Inferior parietal cortex (tissue), 1 donor: ENCODE results near the gene FAM210B.
A peak's percentile ranks its signal among the peaks of the same experiment; 100 is the strongest.
"Not testable (repeated sequence)": the region's sequence is repeated elsewhere in the genome, so short reads cannot be mapped to it uniquely, and the experiment has no call there.

Experiments
- DNase-seq: peaks from one replicate; pipeline ENCODE4 v3.0.0-alpha.2; 2016; ENCODE audit errors: extremely low spot score

FAM210B gene, protein sequence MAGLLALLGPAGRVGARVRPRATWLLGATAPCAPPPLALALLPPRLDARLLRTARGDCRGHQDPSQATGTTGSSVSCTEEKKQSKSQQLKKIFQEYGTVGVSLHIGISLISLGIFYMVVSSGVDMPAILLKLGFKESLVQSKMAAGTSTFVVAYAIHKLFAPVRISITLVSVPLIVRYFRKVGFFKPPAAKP

GRCh38 chr20:56358600-56359211, at the start of gene FAM210B:
TSS of gene FAM210B (plus strand) at chr20:56358974. CDS start at chr20:56359006, 32 bp downstream.
- peak; percentile 89 for DNase-seq

- DNase-seq = no peak
These were observed 42.7 kb upstream of the FAM210B start for GRCh38 chr20:56316051-56316450.

GRCh38 chr20:56316483-56316882, 42.3 kb upstream of the FAM210B start:
- no peak for DNase-seq

DNA sequence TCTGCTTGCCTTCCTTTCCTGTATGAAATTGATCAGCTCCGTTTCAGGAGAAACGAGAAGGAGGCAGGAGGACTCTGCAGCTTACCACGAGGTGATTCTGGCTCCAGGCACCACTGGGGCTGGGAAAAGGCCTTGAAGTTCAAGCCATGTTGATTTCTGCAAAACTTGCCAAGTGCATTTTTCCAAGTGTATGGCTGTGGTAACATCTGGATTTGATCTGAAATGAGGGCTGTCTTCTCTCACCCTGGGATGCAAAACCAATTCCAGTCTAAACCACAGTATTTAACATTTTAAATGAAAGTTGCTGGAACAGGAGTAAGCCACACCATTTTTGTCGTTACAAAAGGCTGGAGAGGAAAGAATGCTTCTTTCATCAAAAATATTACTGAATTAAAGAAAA, 36.1 kb upstream of the FAM210B start:
- no peak for DNase-seq

GRCh38 chr20:56323206-56323605, 35.6 kb upstream of the FAM210B start:
- DNase-seq = no peak

- no peak for DNase-seq
These were observed 35.1 kb upstream of the FAM210B start for GRCh38 chr20:56323656-56324055.

GRCh38 chr20:56324806-56325205, 34.0 kb upstream of the FAM210B start:
- no peak for DNase-seq

DNA sequence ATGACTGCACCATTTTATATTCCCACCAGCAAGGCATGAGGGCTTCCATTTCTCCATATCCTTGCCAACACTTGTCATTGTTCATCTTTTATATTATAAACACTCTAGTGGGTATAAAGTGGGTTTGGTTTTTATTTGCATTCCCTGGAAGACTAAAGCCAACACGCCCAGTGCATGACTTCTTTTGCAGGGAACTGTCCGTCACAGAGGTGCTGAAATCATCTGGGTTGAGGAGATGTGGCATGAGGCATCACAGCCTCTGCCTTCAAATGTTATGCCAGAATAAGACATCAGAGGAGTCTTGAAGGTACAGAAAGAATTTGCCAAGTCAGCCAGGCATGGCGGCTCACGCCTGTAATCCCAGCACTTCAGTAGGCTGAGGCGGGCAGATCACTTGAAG, 29.9 kb upstream of the FAM210B start:
- DNase-seq = no peak

DNA sequence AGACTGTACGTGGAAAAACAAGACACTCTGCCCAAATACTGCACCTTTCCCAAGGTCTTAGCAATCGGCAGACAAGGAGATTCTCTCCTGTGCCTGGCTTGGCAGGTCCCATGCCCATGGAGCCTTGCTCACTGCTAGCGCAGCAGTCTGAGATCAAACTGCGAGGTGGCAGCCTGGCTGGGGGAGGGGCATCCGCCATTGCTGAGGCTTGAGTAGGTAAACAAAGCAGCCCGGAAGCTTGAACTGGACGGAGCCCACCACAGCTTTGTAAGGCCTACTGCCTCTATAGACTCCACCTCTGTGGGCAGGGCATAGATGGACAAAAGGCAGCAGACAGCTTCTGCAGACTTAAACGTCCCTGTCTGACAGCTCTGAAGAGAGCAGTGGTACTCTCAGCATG, 22.1 kb upstream of the FAM210B start:
- DNase-seq = not testable (repeated sequence)

GRCh38 chr20:56342783-56343182, 16.0 kb upstream of the FAM210B start:
- DNase-seq = no peak

GRCh38 chr20:56343861-56344381, 14.9 kb upstream of the FAM210B start:
- DNase-seq = peak; percentile 51

- DNase-seq = no peak
These were observed 12.9 kb upstream of the FAM210B start for GRCh38 chr20:56345911-56346310.

DNA sequence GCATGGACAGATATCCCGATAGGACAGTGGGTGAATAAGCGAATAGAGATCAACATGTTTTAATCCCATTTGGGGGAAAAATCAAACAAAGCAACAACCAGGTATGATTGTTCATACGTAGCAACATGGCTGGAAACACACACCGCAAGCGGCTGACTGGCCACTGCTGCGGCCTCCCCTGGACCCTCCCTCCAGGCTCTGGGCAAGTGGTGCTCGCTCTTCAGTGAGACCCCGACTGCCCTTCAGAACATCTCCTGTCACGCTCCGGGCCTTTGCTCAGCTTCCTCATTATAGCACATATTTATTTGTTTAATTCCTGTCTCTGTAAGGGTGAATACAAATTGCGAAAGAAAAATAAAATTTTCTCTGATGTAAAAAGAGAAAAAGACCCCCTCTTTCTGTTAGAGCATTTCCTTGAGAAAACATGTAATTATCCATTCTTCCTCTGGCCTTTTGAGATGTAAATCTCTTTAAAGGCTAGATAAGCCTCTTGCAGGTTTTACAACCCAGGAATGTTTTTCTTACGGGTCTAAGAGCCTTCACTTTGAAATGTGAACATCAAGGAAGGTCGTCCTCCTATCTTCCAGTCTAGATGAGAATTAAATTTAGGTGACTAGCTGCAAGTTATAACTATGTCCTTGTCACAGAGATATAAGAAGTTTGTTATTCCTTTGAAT, 11.0 kb upstream of the FAM210B start:
- DNase-seq = no peak

GRCh38 chr20:56348305-56348693, 10.5 kb upstream of the FAM210B start:
- no peak for DNase-seq

- no peak for DNase-seq
These were observed 10.0 kb upstream of the FAM210B start for GRCh38 chr20:56348746-56349145.

GRCh38 chr20:56350842-56351241, 7.9 kb upstream of the FAM210B start:
- DNase-seq = no peak

- no peak for DNase-seq
These were observed 6.3 kb upstream of the FAM210B start for GRCh38 chr20:56352345-56353055.

- no peak for DNase-seq
These were observed 5.4 kb upstream of the FAM210B start for GRCh38 chr20:56353356-56353755.

DNA sequence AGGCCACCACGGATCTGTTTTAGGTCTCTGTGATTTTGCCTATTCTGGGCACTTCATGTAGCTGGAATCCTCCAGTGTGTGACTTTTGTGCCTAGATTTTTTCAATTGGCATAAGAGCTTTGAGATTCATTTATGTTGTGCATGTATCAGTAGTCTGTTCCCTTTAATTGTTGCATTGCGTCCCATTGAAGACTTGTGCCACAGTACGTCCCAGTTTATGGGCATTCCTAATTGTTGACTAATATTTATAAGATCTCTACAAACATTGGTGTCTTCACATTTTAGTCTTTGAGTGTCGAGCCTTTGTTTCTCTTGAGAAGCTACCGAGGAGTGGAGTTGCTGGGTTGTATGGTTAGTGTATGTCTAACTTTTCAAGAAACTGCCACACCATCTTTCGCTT, 704 bp upstream of the FAM210B start:
- no peak for DNase-seq

DNA sequence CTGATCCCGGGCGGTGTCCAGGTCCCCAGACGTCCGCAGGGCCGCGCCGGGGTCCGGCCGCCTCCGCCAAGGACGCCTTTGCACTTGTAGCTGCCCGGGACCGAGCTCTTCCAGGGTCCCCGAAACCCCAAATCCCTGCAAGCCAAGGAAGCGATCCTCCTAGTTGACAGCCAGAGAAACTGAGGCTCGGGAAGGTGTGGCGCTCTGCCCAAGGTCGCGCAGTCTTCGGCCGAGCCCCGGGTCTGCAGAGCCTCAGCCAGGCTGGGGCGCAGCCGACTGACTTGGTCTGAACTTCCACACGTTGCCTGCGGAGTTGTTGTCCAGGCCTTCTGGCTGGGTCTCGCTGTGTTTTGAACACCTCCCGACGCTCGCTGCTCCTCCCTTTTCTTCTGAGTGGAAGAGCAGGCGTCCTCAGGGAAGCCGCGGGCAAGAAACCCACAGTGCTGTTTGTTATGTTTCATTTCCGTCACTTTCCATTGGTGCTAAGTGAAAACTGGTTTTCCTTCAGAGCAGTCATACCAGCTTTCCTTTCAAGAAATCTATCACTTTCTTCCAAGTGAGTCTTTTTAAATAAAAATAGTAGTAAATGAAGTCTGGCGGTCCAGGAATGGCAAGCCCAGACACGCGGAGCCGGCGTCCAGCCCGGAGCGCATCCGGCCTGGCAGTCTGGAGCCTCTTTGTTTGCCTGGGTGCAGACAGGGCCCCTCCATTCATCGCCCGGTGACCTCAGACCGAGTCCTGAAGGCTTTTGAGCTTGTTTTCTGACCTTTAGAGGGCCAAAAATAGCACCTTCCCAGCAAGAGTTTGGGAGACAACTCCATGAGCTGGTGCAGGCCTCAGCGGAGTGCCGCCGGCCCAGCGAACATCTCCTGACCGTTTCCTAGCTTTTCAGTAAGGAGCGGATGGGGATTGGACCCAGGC, 698 bp downstream of the FAM210B start:
- DNase-seq = no peak
